ENCODE data around the gene DIP2B.
"Not testable (repeated sequence)": the region's sequence is repeated elsewhere in the genome, so short reads cannot be mapped to it uniquely, and the experiment has no call there.

The DIP2B gene

GRCh38 chr12:50504798-50505674 is at the start of gene DIP2B:
Gene DIP2B, plus strand, starts transcription at chr12:50504985. Its CDS starts 156 bp downstream, at chr12:50505141.
- no peak for TF ChIP-seq JUND (IDR thresholded peaks at IDR 0.05; ENCODE audit: low read depth)
- peak; percentile 68 to 95 for DNase-seq (ENCODE audit: low read depth in 1 of 2, low spot score in 1 of 2)
- in situ Hi-C loops (cut with HindIII; ENCODE audit: low pct_unique_long_range_greater_than_20kb, low sequenced_read_pairs), result no loop called here

GRCh38 chr12:50458606-50459005 is 46.2 kb upstream of the DIP2B start:
- in situ Hi-C loops (cut with HindIII; ENCODE audit: low pct_unique_long_range_greater_than_20kb, low sequenced_read_pairs), result no loop called here
- TF ChIP-seq JUND (IDR thresholded peaks at IDR 0.05; ENCODE audit: low read depth), result no peak
- peak in 1 of 2 experiments; percentile 13 for DNase-seq (ENCODE audit: low read depth in 1 of 2, low spot score in 1 of 2)

GRCh38 chr12:50467439-50467838 is 37.3 kb upstream of the DIP2B start:
- in situ Hi-C loops (cut with HindIII; ENCODE audit: low pct_unique_long_range_greater_than_20kb, low sequenced_read_pairs), result no loop called here
- DNase-seq (ENCODE audit: low read depth in 1 of 2, low spot score in 1 of 2), result no peak
- no peak for TF ChIP-seq JUND (IDR thresholded peaks at IDR 0.05; ENCODE audit: low read depth)

- in situ Hi-C loops (cut with HindIII; ENCODE audit: low pct_unique_long_range_greater_than_20kb, low sequenced_read_pairs), result no loop called here
- no peak for DNase-seq (ENCODE audit: low read depth in 1 of 2, low spot score in 1 of 2)
- no peak for TF ChIP-seq JUND (IDR thresholded peaks at IDR 0.05; ENCODE audit: low read depth)
Measured at GRCh38 chr12:50477241-50477832, 27.4 kb upstream of the DIP2B start.

GRCh38 chr12:50482571-50482970 is 22.2 kb upstream of the DIP2B start:
- no peak for DNase-seq (ENCODE audit: low read depth in 1 of 2, low spot score in 1 of 2)
- TF ChIP-seq JUND (IDR thresholded peaks at IDR 0.05; ENCODE audit: low read depth), result no peak
- in situ Hi-C loops (cut with HindIII; ENCODE audit: low pct_unique_long_range_greater_than_20kb, low sequenced_read_pairs), result no loop called here

- DNase-seq (ENCODE audit: low read depth in 1 of 2, low spot score in 1 of 2), result no peak
- in situ Hi-C loops (cut with HindIII; ENCODE audit: low pct_unique_long_range_greater_than_20kb, low sequenced_read_pairs), result no loop called here
- no peak for TF ChIP-seq JUND (IDR thresholded peaks at IDR 0.05; ENCODE audit: low read depth)
Measured at GRCh38 chr12:50483488-50483887, 21.3 kb upstream of the DIP2B start.

GRCh38 chr12:50488801-50489200 is 16.0 kb upstream of the DIP2B start:
- no peak for TF ChIP-seq JUND (IDR thresholded peaks at IDR 0.05; ENCODE audit: low read depth)
- in situ Hi-C loops (cut with HindIII; ENCODE audit: low pct_unique_long_range_greater_than_20kb, low sequenced_read_pairs), result no loop called here
- no peak for DNase-seq (ENCODE audit: low read depth in 1 of 2, low spot score in 1 of 2)

GRCh38 chr12:50498119-50498518 is 6.7 kb upstream of the DIP2B start:
- in situ Hi-C loops (cut with HindIII; ENCODE audit: low pct_unique_long_range_greater_than_20kb, low sequenced_read_pairs), result not testable (repeated sequence)

GRCh38 chr12:50505675-50506530 is 1.1 kb downstream of the DIP2B start:
- in situ Hi-C loops (cut with HindIII; ENCODE audit: low pct_unique_long_range_greater_than_20kb, low sequenced_read_pairs), result no loop called here
- no peak for DNase-seq (ENCODE audit: low read depth in 1 of 2, low spot score in 1 of 2)
- TF ChIP-seq JUND (IDR thresholded peaks at IDR 0.05; ENCODE audit: low read depth), result no peak

More at GRCh38 chr12:50498119-50498518, 6.7 kb upstream of the DIP2B start:
- not testable (repeated sequence) for DNase-seq (ENCODE audit: low read depth in 1 of 2, low spot score in 1 of 2)

- in situ Hi-C loops (cut with HindIII; ENCODE audit: low pct_unique_long_range_greater_than_20kb, low sequenced_read_pairs), result no loop called here
- no peak for DNase-seq (ENCODE audit: low read depth in 1 of 2, low spot score in 1 of 2)
- no peak for TF ChIP-seq JUND (IDR thresholded peaks at IDR 0.05; ENCODE audit: low read depth)
Measured at GRCh38 chr12:50506753-50507473, 2.1 kb downstream of the DIP2B start.

- in situ Hi-C loops (cut with HindIII; ENCODE audit: low pct_unique_long_range_greater_than_20kb, low sequenced_read_pairs), result no loop called here
- no peak for TF ChIP-seq JUND (IDR thresholded peaks at IDR 0.05; ENCODE audit: low read depth)
- no peak for DNase-seq (ENCODE audit: low read depth in 1 of 2, low spot score in 1 of 2)
Measured at GRCh38 chr12:50507474-50507838, 2.7 kb downstream of the DIP2B start.

- DNase-seq (ENCODE audit: low read depth in 1 of 2, low spot score in 1 of 2), result no peak
- no peak for TF ChIP-seq JUND (IDR thresholded peaks at IDR 0.05; ENCODE audit: low read depth)
- in situ Hi-C loops (cut with HindIII; ENCODE audit: low pct_unique_long_range_greater_than_20kb, low sequenced_read_pairs), result no loop called here
Measured at GRCh38 chr12:50507930-50508329, 3.1 kb downstream of the DIP2B start.

Measured in T47D (cell line).